Measurements from ENCODE around the gene KAZN.

Gene KAZN

GRCh38 chr1:14855801-14856200 lies 257.3 kb downstream of the KAZN start:
- no peaks in the 10 kb centered on the region for H3K4me1 Mint-ChIP-seq
- ATAC-seq: no peak
- DNase-seq (ENCODE audit: low spot score in 2 of 2): no peak

DNA sequence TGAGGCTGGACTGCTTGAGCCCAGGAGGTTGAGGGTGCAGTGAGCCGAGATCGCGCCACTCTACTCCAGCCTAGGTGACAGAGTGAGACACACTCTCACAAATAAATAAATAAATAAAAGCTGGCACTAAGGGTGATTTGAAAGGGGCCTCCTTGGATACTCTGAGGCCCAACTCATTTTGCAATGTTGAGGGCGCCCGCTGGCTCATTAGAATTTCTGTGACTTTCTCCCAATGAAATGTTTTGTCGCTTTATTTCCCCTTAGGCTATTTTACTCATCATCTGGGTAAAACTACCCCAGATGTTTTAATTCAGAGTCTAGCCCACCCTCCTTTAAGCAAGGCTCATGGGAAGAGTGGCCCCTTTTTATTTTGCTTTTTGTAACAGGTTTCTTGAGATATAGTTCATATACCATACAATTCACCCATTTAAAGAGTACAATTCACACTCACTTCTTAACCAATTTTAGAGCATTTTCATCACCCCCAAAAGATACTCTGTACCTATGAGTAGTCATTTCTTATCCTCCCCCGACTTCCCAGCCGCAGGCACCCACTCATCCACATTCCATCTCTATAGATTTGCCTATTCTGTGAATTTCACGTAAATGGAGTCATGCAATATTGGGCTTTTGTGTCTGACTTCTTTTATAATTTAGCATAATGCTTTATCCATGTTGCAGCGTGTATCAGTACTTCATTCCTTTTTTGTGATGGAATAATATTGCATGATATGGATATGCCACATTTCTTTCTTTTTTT lies 259.1 kb downstream of the KAZN start:
- ATAC-seq: no peak
- H3K36me3 Mint-ChIP-seq: no peaks in the 10 kb centered on the region
- no peak for DNase-seq (ENCODE audit: low spot score in 2 of 2)
- no peak overlapping the region for H3K4me3 Mint-ChIP-seq
- H3K27ac Mint-ChIP-seq: no peak overlapping the region
- H3K4me1 Mint-ChIP-seq: no peaks in the 10 kb centered on the region
- no peaks in the 10 kb centered on the region for H3K9me3 Mint-ChIP-seq

More at GRCh38 chr1:14855801-14856200, 257.3 kb downstream of the KAZN start:
- Mint-ChIP-seq H3K36me3 (no peaks in the 10 kb centered on the region), H3K27ac (no peak overlapping the region), H3K4me3 (no peak overlapping the region), H3K9me3 (no peaks in the 10 kb centered on the region)

DNA sequence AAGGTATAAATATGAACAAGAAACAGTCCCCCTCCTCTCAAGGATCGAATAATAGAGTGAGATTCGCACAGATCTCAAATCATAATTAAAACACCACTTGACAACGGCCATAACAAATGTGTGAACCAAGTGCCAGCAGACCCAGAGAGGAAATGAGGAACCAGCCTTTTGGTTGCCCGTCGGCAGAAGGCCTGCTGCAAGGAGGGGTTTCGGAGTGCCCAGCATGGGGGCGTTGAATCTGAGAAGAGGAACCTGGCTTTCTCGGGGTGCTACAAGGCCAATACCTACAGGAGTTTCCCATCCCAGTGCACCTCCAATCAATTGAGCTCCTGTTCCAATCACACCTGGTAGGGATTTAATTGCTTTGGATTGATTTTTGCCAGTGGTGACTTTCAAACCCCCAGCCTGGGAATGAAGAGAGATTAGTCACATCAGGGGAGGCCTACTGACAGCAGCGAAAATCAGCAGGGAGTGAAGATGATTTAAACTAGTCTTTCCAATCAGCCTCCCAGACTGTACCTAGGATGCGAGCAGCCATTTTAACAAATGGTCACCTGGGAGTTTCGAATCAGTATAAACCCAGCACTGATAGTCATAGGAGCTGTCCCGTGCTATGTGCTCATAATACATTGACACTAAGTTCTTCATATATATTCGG lies 263.8 kb downstream of the KAZN start:
- Mint-ChIP-seq H3K4me3 (no peak overlapping the region), H3K27ac (no peak overlapping the region), H3K36me3 (no peaks in the 10 kb centered on the region), H3K4me1 (no peaks in the 10 kb centered on the region), H3K9me3 (no peaks in the 10 kb centered on the region)
- ATAC-seq: no peak
- no peak for DNase-seq (ENCODE audit: low spot score in 2 of 2)

- no peak for ATAC-seq
- Mint-ChIP-seq H3K4me3 (no peak overlapping the region), H3K9me3 (no peaks in the 10 kb centered on the region), H3K27ac (no peak overlapping the region), H3K36me3 (no peaks in the 10 kb centered on the region), H3K4me1 (no peaks in the 10 kb centered on the region)
- DNase-seq (ENCODE audit: low spot score in 2 of 2): no peak
Observed at GRCh38 chr1:14865106-14865505, 266.6 kb downstream of the KAZN start.

- H3K4me3 Mint-ChIP-seq: no peak overlapping the region
- no peaks in the 10 kb centered on the region for H3K4me1 Mint-ChIP-seq
- ATAC-seq (no peak), DNase-seq (ENCODE audit: low spot score in 2 of 2) (no peak)
- H3K36me3 Mint-ChIP-seq: no peaks in the 10 kb centered on the region
- H3K27ac Mint-ChIP-seq: no peak overlapping the region
- no peaks in the 10 kb centered on the region for H3K9me3 Mint-ChIP-seq
Observed at GRCh38 chr1:14866911-14867612, 268.6 kb downstream of the KAZN start.

DNA sequence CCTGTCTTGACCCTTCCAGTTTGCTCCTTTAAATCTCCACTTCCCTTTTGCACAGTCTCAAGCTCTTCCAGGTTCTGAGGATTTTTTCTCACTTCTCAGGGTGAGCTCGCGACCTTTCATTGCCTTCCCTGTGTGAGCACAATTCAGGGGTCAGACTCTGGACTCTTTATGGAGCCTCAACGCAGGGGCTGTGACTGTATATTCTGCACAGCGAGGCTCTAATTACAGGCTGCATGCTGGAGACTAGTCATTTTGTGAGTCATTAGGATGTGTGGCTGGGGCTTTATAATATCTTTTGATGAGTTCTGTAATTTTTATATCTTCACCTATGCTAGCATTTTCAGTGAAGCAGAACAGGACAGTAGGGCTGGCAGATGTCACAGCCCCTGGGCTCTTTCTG lies 270.7 kb downstream of the KAZN start:
- Mint-ChIP-seq H3K9me3 (no peaks in the 10 kb centered on the region), H3K27ac (no peak overlapping the region), H3K4me1 (no peaks in the 10 kb centered on the region), H3K4me3 (no peak overlapping the region), H3K36me3 (no peaks in the 10 kb centered on the region)
- ATAC-seq (no peak), DNase-seq (ENCODE audit: low spot score in 2 of 2) (no peak)

DNA sequence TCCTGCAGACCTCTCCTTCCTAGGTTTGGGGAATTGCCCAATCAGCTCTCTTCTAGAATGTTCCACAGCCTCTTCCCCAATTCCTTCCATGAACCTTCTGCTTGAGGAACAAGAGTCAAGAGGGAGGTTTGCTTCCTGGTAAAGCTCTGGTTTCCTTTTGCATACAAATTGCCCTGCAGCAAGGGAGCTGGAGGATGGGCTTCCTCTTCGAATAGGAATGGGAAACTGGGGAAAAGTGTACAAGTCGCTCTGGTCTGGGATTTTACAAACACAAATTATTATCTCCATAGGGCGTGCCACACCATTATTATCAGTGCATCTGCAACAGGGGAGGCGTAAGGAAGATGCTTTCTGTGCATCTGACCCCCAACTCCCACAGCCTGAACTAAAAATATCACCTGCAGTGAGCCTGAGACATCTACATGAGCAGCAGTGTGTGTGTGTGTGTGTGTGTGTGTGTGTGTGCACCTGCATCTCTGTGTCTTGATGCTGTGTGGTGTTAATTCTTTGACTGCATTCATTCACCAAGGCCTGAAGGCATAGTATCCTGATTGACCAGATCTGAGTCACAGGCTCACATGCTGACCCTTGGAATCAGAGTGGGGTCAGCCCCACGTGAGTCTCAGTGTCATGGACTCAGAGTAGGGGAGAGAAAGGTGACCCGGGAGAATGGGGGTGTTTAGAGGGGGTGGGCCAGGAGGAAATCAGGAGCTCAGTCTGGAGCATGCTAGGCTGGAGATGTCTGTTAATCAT lies 272.9 kb downstream of the KAZN start:
- H3K4me3 Mint-ChIP-seq: no peak overlapping the region
- DNase-seq (ENCODE audit: low spot score in 2 of 2) (no peak), ATAC-seq (no peak)
- H3K27ac Mint-ChIP-seq: no peak overlapping the region
- H3K36me3 Mint-ChIP-seq: no peaks in the 10 kb centered on the region
- H3K4me1 Mint-ChIP-seq: no peaks in the 10 kb centered on the region
- no peaks in the 10 kb centered on the region for H3K9me3 Mint-ChIP-seq

GRCh38 chr1:14872762-14873161 lies 274.3 kb downstream of the KAZN start:
- DNase-seq (ENCODE audit: low spot score in 2 of 2): no peak
- ATAC-seq: no peak
- no peaks in the 10 kb centered on the region for H3K4me1 Mint-ChIP-seq
- no peak overlapping the region for H3K27ac Mint-ChIP-seq
- H3K9me3 Mint-ChIP-seq: no peaks in the 10 kb centered on the region
- H3K4me3 Mint-ChIP-seq: no peak overlapping the region
- H3K36me3 Mint-ChIP-seq: no peaks in the 10 kb centered on the region

GRCh38 chr1:14873677-14874076 lies 275.2 kb downstream of the KAZN start:
- no peak overlapping the region for H3K4me3 Mint-ChIP-seq
- no peaks in the 10 kb centered on the region for H3K9me3 Mint-ChIP-seq
- DNase-seq (ENCODE audit: low spot score in 2 of 2) (no peak), ATAC-seq (no peak)
- no peaks in the 10 kb centered on the region for H3K4me1 Mint-ChIP-seq
- no peaks in the 10 kb centered on the region for H3K36me3 Mint-ChIP-seq
- no peak overlapping the region for H3K27ac Mint-ChIP-seq

- Mint-ChIP-seq H3K36me3 (no peaks in the 10 kb centered on the region), H3K4me1 (no peaks in the 10 kb centered on the region), H3K27ac (no peak overlapping the region), H3K9me3 (no peaks in the 10 kb centered on the region), H3K4me3 (no peak overlapping the region)
- no peak for DNase-seq (ENCODE audit: low spot score in 2 of 2)
- ATAC-seq: no peak
Observed at GRCh38 chr1:14875524-14876509, 277.3 kb downstream of the KAZN start.

- no peaks in the 10 kb centered on the region for H3K4me1 Mint-ChIP-seq
- ATAC-seq (no peak), DNase-seq (ENCODE audit: low spot score in 2 of 2) (no peak)
- H3K4me3 Mint-ChIP-seq: no peak overlapping the region
- H3K9me3 Mint-ChIP-seq: no peaks in the 10 kb centered on the region
- H3K36me3 Mint-ChIP-seq: no peaks in the 10 kb centered on the region
- no peak overlapping the region for H3K27ac Mint-ChIP-seq
Observed at GRCh38 chr1:14876747-14877146, 278.3 kb downstream of the KAZN start.

DNA sequence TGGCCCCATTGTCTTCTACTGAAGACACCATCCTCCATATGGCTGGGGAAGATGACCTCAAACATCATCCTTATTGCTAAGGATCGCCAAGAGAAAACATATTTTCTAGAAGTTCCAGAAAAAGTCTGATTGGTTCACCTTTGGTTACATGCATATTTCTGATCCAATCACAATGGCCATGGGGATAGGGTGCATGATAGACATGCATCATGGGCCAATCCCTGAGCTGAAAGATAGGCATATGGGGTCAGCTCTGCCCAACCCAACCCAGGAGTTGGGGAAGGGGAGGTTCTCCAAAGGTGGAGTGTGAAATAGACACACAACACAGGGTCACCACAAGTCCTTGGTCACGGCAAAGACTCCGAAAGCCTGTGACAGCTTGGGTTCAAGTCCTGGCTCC lies 278.7 kb downstream of the KAZN start:
- no peak for DNase-seq (ENCODE audit: low spot score in 2 of 2)
- no peaks in the 10 kb centered on the region for H3K9me3 Mint-ChIP-seq
- no peaks in the 10 kb centered on the region for H3K36me3 Mint-ChIP-seq
- no peak for ATAC-seq
- H3K4me3 Mint-ChIP-seq: no peak overlapping the region
- H3K4me1 Mint-ChIP-seq: no peaks in the 10 kb centered on the region
- no peak overlapping the region for H3K27ac Mint-ChIP-seq

DNA sequence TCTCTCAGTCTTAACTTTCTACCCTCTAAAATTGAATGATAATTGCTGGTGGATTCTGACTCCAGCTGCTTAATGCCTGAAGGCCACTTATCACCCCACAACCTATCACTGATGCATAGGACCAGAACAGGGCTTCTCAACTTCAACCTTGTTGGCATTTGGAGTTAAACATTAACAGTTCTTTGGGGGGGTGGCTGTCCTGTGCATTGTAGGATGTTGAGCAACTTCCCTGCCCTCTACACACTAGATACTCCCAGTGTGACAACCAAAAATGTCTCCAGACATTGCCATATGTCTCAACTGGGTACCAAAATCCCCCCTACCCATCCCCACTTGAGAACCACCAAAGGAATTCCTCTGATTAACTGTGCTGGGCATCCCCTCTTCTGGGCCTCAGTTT lies 279.6 kb downstream of the KAZN start:
- H3K36me3 Mint-ChIP-seq: no peaks in the 10 kb centered on the region
- no peaks in the 10 kb centered on the region for H3K4me1 Mint-ChIP-seq

DNA sequence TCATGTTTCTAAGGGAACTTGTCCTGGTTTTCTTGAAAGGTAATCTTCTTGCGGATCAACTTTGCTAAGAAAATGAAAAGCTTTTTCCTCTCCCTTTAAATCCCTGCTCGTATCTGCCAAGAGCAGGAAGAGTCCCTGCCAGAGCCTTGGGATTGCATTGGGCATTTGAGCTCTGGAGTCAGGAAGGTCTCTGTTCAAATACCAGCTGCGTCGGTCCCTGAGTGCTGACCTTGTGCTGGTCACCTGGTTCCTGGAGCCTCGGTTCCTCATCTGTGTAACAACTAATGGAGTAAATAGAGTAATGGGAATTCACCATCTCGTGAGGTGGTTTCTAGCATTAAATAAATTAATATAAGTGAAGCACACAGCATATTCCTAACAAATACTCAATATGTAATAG lies 280.5 kb downstream of the KAZN start:
- DNase-seq (ENCODE audit: low spot score in 2 of 2) (no peak), ATAC-seq (no peak)
- Mint-ChIP-seq H3K4me1 (no peaks in the 10 kb centered on the region), H3K4me3 (no peak overlapping the region), H3K27ac (no peak overlapping the region), H3K9me3 (no peaks in the 10 kb centered on the region), H3K36me3 (no peaks in the 10 kb centered on the region)

More for the DNA sequence above, 279.6 kb downstream of the KAZN start:
- no peak overlapping the region for H3K27ac Mint-ChIP-seq
- no peaks in the 10 kb centered on the region for H3K9me3 Mint-ChIP-seq
- no peak for DNase-seq (ENCODE audit: low spot score in 2 of 2)
- no peak for ATAC-seq
- H3K4me3 Mint-ChIP-seq: no peak overlapping the region
